ENCODE data around the gene BEND7. TPM values are rescaled to one million over a fixed set of nuclear protein-coding genes. Genes with fewer than 3 reads are reported as not detected.

The BEND7 gene
- total RNA-seq, 1 donor from 2014 or later, result 1.3 TPM

DNA sequence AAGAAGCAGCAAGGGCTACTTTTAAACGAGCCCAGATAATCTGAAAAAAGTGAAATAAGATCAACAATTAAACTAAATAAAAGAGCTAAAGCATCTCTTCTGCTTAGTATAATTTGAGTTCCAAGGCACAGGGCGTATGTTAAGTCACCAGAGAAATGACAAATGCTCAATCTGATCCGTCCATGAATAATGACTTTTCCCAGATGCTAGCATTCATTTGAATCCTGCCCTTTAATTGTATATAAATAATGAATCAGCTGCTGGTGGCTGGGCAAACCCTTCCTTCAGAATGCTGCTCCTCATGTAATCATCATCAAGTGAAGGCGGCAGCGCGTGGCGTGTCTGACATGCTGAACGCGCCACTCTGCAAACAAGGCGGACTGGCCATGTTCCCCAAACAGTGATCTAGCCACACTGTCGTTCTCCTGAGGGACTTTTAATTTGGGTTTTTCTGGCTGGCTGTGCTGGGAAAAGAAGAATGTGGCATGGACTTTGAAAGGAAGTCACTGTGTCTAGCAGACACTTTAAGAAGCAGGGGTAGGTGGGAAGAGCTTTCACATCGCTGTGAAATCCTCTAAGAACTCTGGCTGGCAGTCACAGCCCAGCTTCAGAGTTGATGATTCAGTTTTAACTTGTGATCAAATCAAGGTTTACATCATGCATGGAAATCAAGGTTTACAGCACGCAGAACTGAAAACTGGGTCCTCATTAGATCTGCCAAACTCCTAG, 70.7 kb downstream of the BEND7 start:
- TF ChIP-seq CTCF (IDR thresholded peaks at IDR 0.05; ENCODE audit: insufficient read depth, low read length, severe bottlenecking), result no peak
- Histone ChIP-seq H3K36me3 (ENCODE audit: control insufficient read depth, insufficient read depth, low read length) (no peaks in the 10 kb centered on the region), H3K27me3 (ENCODE audit: control insufficient read depth, insufficient read depth, low read length) (no peaks in the 10 kb centered on the region), H3K4me3 (ENCODE audit: low read depth, low read length) (no peak overlapping the region)
- DNase-seq (ENCODE audit: low read depth) (no peak), FAIRE-seq (peak; percentile 76)

- no peak overlapping the region for H3K4me3 ChIP-seq (ENCODE audit: low read depth, low read length)
- H3K27me3 ChIP-seq (ENCODE audit: control insufficient read depth, insufficient read depth, low read length), result no peaks in the 10 kb centered on the region
- no peaks in the 10 kb centered on the region for H3K36me3 ChIP-seq (ENCODE audit: control insufficient read depth, insufficient read depth, low read length)
- TF ChIP-seq CTCF (IDR thresholded peaks at IDR 0.05; ENCODE audit: insufficient read depth, low read length, severe bottlenecking), result no peak
- FAIRE-seq (no peak), DNase-seq (ENCODE audit: low read depth) (peak; percentile 28)
Observed at GRCh38 chr10:13453896-13454295, 74.9 kb downstream of the BEND7 start.

DNA sequence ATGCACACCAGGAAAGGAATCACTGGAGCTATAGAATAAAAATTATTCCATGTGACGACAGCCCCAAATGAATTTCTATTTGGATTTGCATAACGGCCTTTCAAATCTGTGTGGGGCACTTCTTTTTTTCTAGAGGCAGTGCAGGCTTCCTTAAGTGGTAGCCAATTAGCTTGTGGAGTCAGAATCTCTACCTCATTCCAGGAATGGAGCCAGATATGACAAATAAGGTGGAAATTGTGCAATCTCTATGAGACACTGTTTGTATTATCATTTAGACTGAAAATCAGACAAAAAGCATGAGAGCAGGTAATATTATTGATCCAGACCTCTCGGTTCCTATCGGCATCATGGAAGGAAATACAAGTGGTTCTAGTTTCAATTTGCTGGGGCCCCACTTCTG, 78.7 kb downstream of the BEND7 start:
- DNase-seq (ENCODE audit: low read depth), result peak; percentile 96
- TF ChIP-seq CTCF (IDR thresholded peaks at IDR 0.05; ENCODE audit: insufficient read depth, low read length, severe bottlenecking), result no peak
- Histone ChIP-seq H3K27me3 (ENCODE audit: control insufficient read depth, insufficient read depth, low read length) (no peaks in the 10 kb centered on the region), H3K4me3 (ENCODE audit: low read depth, low read length) (no peak overlapping the region), H3K36me3 (ENCODE audit: control insufficient read depth, insufficient read depth, low read length) (no peaks in the 10 kb centered on the region)
- no peak for FAIRE-seq

DNA sequence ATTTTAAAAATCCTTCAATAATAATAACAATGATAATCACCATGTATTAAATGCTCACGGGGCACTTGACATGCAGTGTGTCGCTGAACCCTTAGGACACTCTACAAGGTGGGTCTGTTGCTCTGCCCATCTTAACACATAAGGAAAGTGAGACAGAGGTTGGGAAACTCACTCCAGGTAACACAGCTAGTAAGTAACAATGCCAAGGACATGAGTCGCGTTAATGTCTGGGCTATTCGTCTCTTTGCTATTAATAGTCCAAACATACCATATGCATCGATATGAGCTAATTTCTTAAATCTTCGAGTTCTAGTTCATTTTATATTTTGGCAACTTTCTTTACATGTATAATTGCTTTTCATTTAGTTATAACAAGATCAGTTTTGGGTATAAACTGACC, 79.5 kb downstream of the BEND7 start:
- FAIRE-seq (no peak), DNase-seq (ENCODE audit: low read depth) (peak; percentile 86)
- Histone ChIP-seq H3K36me3 (ENCODE audit: control insufficient read depth, insufficient read depth, low read length) (no peaks in the 10 kb centered on the region), H3K27me3 (ENCODE audit: control insufficient read depth, insufficient read depth, low read length) (no peaks in the 10 kb centered on the region), H3K4me3 (ENCODE audit: low read depth, low read length) (no peak overlapping the region)
- no peak for TF ChIP-seq CTCF (IDR thresholded peaks at IDR 0.05; ENCODE audit: insufficient read depth, low read length, severe bottlenecking)

DNA sequence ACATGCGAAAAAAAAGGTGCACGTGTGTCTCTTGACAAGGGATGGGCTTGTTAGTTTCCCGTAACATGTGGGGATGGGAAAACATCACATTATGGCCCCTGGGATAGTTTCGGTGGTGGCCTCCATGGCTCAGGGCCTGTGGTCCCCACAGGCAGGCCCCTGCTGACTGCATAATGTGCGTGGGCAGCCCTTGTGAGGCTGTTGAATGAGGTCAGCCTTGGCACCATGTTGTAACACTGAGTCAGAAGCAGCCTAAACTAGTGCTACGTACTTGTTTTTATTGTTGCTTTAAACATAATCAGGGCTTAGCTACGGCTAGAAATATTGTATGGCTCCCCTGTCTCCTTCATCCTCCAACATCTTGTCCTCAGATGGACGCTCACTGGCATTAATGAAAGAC, 80.6 kb downstream of the BEND7 start:
- no peaks in the 10 kb centered on the region for H3K27me3 ChIP-seq (ENCODE audit: control insufficient read depth, insufficient read depth, low read length)
- H3K36me3 ChIP-seq (ENCODE audit: control insufficient read depth, insufficient read depth, low read length), result no peaks in the 10 kb centered on the region
- FAIRE-seq (peak; percentile 32), DNase-seq (ENCODE audit: low read depth) (peak; percentile 62)
- no peak for TF ChIP-seq CTCF (IDR thresholded peaks at IDR 0.05; ENCODE audit: insufficient read depth, low read length, severe bottlenecking)
- H3K4me3 ChIP-seq (ENCODE audit: low read depth, low read length), result no peak overlapping the region
